Measurements from ENCODE around the gene NFYC.

Gene NFYC

GRCh38 chr1:40783001-40783905 is 91.7 kb downstream of the NFYC start, which contains the start of gene KCNQ4:
Gene KCNQ4 (plus strand): TSS chr1:40783787. CDS start chr1:40784094, 307 bp downstream.
- DNase-seq (ENCODE audit: low spot score): peak; percentile 66

- peak; percentile 55 for DNase-seq (ENCODE audit: low spot score)
Observed at GRCh38 chr1:40784141-40784770, 92.8 kb downstream of the NFYC start.

- no peak for DNase-seq (ENCODE audit: low spot score)
Observed at GRCh38 chr1:40784771-40785151, 93.3 kb downstream of the NFYC start.

- no peak for DNase-seq (ENCODE audit: low spot score)
Observed at GRCh38 chr1:40785446-40785845, 93.9 kb downstream of the NFYC start.

GRCh38 chr1:40786171-40786994 is 94.9 kb downstream of the NFYC start:
- DNase-seq (ENCODE audit: low spot score): no peak

GRCh38 chr1:40786995-40787705 is 95.6 kb downstream of the NFYC start:
- DNase-seq (ENCODE audit: low spot score): no peak

GRCh38 chr1:40787737-40788560 is 96.4 kb downstream of the NFYC start:
- no peak for DNase-seq (ENCODE audit: low spot score)

GRCh38 chr1:40788561-40789341 is 97.2 kb downstream of the NFYC start:
- DNase-seq (ENCODE audit: low spot score): no peak

GRCh38 chr1:40789342-40789598 is 97.8 kb downstream of the NFYC start:
- no peak for DNase-seq (ENCODE audit: low spot score)

GRCh38 chr1:40789661-40790430 is 98.3 kb downstream of the NFYC start:
- no peak for DNase-seq (ENCODE audit: low spot score)

- DNase-seq (ENCODE audit: low spot score): no peak
Observed at GRCh38 chr1:40792036-40792435, 100.5 kb downstream of the NFYC start.

- DNase-seq (ENCODE audit: low spot score): no peak
Observed at GRCh38 chr1:40793617-40794016, 102.1 kb downstream of the NFYC start.

GRCh38 chr1:40794048-40794447 is 102.5 kb downstream of the NFYC start:
- no peak for DNase-seq (ENCODE audit: low spot score)

GRCh38 chr1:40794974-40795715 is 103.6 kb downstream of the NFYC start:
- DNase-seq (ENCODE audit: low spot score): no peak

- no peak for DNase-seq (ENCODE audit: low spot score)
Observed at GRCh38 chr1:40795811-40796586, 104.5 kb downstream of the NFYC start.

- no peak for DNase-seq (ENCODE audit: low spot score)
Observed at GRCh38 chr1:40796939-40797667, 105.6 kb downstream of the NFYC start.

- DNase-seq (ENCODE audit: low spot score): no peak
Observed at GRCh38 chr1:40797668-40798010, 106.1 kb downstream of the NFYC start.
